Measurements from ENCODE around the gene SLC39A11. TPM values are rescaled to one million over a fixed set of nuclear protein-coding genes. Genes with fewer than 3 reads are reported as not detected.

SLC39A11 gene
- total RNA-seq, 1 experiment from 2014 or later: 18.9 TPM

DNA sequence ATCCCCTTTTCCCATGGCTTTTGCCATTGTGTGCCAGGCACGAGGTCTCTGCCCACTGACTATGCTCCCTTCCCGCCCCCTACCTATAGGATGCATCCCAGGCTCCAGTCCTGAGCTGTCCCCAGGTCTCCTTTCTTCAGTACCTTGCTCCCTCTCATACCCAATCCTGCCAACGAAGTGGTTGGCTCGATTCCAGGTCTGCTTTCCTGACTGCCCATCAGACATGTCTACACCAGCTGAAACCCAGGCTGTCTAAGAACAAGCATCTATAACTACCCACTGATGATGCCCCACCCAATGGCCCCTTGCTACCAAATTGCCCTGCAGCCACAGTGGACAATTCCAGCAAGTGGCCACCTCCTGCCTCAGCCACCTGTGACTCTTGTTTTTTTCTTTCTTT, 492.6 kb downstream of the SLC39A11 start (continued):
- TF ChIP-seq E2F5 (CRISPR knock-in tag; IDR thresholded peaks at IDR 0.05) (no peak), SP1 (CRISPR knock-in tag; conservative IDR thresholded peaks at IDR 0.05) (no peak), RORB (CRISPR knock-in tag; IDR thresholded peaks at IDR 0.05) (no peak)
- TF ChIP-seq, protein P1, sequence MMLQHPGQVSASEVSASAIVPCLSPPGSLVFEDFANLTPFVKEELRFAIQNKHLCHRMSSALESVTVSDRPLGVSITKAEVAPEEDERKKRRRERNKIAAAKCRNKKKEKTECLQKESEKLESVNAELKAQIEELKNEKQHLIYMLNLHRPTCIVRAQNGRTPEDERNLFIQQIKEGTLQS (CRISPR knock-in tag; conservative IDR thresholded peaks at IDR 0.05): no peak
- TF ChIP-seq, protein P2, sequence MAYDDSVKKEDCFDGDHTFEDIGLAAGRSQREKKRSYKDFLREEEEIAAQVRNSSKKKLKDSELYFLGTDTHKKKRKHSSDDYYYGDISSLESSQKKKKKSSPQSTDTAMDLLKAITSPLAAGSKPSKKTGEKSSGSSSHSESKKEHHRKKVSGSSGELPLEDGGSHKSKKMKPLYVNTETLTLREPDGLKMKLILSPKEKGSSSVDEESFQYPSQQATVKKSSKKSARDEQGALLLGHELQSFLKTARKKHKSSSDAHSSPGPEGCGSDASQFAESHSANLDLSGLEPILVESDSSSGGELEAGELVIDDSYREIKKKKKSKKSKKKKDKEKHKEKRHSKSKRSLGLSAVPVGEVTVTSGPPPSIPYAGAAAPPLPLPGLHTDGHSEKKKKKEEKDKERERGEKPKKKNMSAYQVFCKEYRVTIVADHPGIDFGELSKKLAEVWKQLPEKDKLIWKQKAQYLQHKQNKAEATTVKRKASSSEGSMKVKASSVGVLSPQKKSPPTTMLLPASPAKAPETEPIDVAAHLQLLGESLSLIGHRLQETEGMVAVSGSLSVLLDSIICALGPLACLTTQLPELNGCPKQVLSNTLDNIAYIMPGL (CRISPR knock-in tag; IDR thresholded peaks at IDR 0.05): no peak

GRCh38 chr17:72598695-72599094, 493.8 kb downstream of the SLC39A11 start:
- ChIA-PET POLR2A (no interaction called here), CTCF (interaction anchor here (1.1 kb wide), 1 partner anchor 42 kb away, joined by 5 read pairs; no protein-coding TSS in a partner anchor)
- Mint-ChIP-seq H3K9me3 (no peaks in the 10 kb centered on the region), H3K4me1 (peaks cover 25% of the 10 kb centered on the region), H3K27ac (no peak overlapping the region), H3K36me3 (no peaks in the 10 kb centered on the region), H3K27me3 (ENCODE audit: low read depth) (peaks cover 21% of the 10 kb centered on the region), H3K4me3 (no peak overlapping the region)
- no peak for ATAC-seq
- DNase-seq (ENCODE audit: low spot score): no peak
- TF ChIP-seq, protein P3, sequence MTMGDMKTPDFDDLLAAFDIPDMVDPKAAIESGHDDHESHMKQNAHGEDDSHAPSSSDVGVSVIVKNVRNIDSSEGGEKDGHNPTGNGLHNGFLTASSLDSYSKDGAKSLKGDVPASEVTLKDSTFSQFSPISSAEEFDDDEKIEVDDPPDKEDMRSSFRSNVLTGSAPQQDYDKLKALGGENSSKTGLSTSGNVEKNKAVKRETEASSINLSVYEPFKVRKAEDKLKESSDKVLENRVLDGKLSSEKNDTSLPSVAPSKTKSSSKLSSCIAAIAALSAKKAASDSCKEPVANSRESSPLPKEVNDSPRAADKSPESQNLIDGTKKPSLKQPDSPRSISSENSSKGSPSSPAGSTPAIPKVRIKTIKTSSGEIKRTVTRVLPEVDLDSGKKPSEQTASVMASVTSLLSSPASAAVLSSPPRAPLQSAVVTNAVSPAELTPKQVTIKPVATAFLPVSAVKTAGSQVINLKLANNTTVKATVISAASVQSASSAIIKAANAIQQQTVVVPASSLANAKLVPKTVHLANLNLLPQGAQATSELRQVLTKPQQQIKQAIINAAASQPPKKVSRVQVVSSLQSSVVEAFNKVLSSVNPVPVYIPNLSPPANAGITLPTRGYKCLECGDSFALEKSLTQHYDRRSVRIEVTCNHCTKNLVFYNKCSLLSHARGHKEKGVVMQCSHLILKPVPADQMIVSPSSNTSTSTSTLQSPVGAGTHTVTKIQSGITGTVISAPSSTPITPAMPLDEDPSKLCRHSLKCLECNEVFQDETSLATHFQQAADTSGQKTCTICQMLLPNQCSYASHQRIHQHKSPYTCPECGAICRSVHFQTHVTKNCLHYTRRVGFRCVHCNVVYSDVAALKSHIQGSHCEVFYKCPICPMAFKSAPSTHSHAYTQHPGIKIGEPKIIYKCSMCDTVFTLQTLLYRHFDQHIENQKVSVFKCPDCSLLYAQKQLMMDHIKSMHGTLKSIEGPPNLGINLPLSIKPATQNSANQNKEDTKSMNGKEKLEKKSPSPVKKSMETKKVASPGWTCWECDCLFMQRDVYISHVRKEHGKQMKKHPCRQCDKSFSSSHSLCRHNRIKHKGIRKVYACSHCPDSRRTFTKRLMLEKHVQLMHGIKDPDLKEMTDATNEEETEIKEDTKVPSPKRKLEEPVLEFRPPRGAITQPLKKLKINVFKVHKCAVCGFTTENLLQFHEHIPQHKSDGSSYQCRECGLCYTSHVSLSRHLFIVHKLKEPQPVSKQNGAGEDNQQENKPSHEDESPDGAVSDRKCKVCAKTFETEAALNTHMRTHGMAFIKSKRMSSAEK (CRISPR knock-in tag; IDR thresholded peaks at IDR 0.05; ENCODE audit: borderline replicate concordance): no peak
- no peak for TF ChIP-seq JUN (CRISPR knock-in tag; IDR thresholded peaks at IDR 0.05)
- no peak for TF ChIP-seq MXD4 (CRISPR knock-in tag; IDR thresholded peaks at IDR 0.05; ENCODE audit: borderline replicate concordance)
- no peak for TF ChIP-seq MLX (CRISPR knock-in tag; IDR thresholded peaks at IDR 0.05)
- no peak for TF ChIP-seq NR3C1 (CRISPR knock-in tag; conservative IDR thresholded peaks at IDR 0.05; ENCODE audit: low read depth)
- no peak for TF ChIP-seq KAT7 (CRISPR knock-in tag; IDR thresholded peaks at IDR 0.05; ENCODE audit: borderline replicate concordance)
- TF ChIP-seq STAT6 (CRISPR knock-in tag; conservative IDR thresholded peaks at IDR 0.05; ENCODE audit: low read depth): no peak
- TF ChIP-seq, protein P4, sequence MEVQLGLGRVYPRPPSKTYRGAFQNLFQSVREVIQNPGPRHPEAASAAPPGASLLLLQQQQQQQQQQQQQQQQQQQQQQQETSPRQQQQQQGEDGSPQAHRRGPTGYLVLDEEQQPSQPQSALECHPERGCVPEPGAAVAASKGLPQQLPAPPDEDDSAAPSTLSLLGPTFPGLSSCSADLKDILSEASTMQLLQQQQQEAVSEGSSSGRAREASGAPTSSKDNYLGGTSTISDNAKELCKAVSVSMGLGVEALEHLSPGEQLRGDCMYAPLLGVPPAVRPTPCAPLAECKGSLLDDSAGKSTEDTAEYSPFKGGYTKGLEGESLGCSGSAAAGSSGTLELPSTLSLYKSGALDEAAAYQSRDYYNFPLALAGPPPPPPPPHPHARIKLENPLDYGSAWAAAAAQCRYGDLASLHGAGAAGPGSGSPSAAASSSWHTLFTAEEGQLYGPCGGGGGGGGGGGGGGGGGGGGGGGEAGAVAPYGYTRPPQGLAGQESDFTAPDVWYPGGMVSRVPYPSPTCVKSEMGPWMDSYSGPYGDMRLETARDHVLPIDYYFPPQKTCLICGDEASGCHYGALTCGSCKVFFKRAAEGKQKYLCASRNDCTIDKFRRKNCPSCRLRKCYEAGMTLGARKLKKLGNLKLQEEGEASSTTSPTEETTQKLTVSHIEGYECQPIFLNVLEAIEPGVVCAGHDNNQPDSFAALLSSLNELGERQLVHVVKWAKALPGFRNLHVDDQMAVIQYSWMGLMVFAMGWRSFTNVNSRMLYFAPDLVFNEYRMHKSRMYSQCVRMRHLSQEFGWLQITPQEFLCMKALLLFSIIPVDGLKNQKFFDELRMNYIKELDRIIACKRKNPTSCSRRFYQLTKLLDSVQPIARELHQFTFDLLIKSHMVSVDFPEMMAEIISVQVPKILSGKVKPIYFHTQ (CRISPR knock-in tag; IDR thresholded peaks at IDR 0.05): no peak
- TF ChIP-seq ZNF317 (CRISPR knock-in tag; IDR thresholded peaks at IDR 0.05; ENCODE audit: borderline replicate concordance, low read depth): no peak
- TF ChIP-seq JAZF1 (CRISPR knock-in tag; IDR thresholded peaks at IDR 0.05): no peak
- TF ChIP-seq, protein P5, sequence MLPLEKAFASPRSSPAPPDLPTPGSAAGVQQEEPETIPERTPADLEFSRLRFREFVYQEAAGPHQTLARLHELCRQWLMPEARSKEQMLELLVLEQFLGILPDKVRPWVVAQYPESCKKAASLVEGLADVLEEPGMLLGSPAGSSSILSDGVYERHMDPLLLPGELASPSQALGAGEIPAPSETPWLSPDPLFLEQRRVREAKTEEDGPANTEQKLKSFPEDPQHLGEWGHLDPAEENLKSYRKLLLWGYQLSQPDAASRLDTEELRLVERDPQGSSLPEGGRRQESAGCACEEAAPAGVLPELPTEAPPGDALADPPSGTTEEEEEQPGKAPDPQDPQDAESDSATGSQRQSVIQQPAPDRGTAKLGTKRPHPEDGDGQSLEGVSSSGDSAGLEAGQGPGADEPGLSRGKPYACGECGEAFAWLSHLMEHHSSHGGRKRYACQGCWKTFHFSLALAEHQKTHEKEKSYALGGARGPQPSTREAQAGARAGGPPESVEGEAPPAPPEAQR (CRISPR knock-in tag; IDR thresholded peaks at IDR 0.05): no peak
- TF ChIP-seq EMX1 (CRISPR knock-in tag; IDR thresholded peaks at IDR 0.05): no peak
- TF ChIP-seq NFATC4 (CRISPR knock-in tag; IDR thresholded peaks at IDR 0.05): no peak
- TF ChIP-seq, protein P6, sequence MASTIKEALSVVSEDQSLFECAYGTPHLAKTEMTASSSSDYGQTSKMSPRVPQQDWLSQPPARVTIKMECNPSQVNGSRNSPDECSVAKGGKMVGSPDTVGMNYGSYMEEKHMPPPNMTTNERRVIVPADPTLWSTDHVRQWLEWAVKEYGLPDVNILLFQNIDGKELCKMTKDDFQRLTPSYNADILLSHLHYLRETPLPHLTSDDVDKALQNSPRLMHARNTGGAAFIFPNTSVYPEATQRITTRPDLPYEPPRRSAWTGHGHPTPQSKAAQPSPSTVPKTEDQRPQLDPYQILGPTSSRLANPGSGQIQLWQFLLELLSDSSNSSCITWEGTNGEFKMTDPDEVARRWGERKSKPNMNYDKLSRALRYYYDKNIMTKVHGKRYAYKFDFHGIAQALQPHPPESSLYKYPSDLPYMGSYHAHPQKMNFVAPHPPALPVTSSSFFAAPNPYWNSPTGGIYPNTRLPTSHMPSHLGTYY (CRISPR knock-in tag; IDR thresholded peaks at IDR 0.05): no peak
